SH-SY5Y (cell line): ENCODE data around the gene ONECUT3.

Source experiments
- GATA2 ChIP-seq: IDR thresholded peaks from 2 replicates; pipeline ENCODE4 v1.6.1; 2011; ENCODE audit warnings: mild to moderate bottlenecking, low read depth, low read length
- GATA3 ChIP-seq: IDR thresholded peaks from 2 replicates; pipeline ENCODE4 v1.6.1; 2011; ENCODE audit warnings: low read depth, mild to moderate bottlenecking, low read length, moderate library complexity

- TF ChIP-seq GATA2 (no peak), GATA3 (no peak)
These were observed 41.3 kb downstream of the ONECUT3 start for GRCh38 chr19:1794424-1795172.
